Cardiac fibroblast (primary cell): ENCODE results near the gene RPS8.
"Not testable (repeated sequence)": the region's sequence is repeated elsewhere in the genome, so short reads cannot be mapped to it uniquely, and the experiment has no call there.

Source experiments
- DNase-seq, 2 donors: peaks; one replicate each; pipeline versions ENCODE4 v3.0.0 to v3.0.0-alpha.2; 2010; ENCODE audit warnings: low read depth in 2 of 2
- H3K4me3 ChIP-seq, 2 donors: replicated peaks in 1 of 2; 1 replicate in 1 of 2; 2 replicates in 1 of 2; pipeline ENCODE4 v1.5.1; 2011; ENCODE audit warnings: low read depth in 2 of 2, low read length in 2 of 2, mild to moderate bottlenecking in 2 of 2, moderate library complexity in 1 of 2
- TF ChIP-seq, protein P1 (sequence below): IDR thresholded peaks from one replicate; pipeline ENCODE4 v1.5.1; 2011; ENCODE audit warnings: low read depth, mild to moderate bottlenecking, low read length, inconsistent platforms

The RPS8 gene

DNA sequence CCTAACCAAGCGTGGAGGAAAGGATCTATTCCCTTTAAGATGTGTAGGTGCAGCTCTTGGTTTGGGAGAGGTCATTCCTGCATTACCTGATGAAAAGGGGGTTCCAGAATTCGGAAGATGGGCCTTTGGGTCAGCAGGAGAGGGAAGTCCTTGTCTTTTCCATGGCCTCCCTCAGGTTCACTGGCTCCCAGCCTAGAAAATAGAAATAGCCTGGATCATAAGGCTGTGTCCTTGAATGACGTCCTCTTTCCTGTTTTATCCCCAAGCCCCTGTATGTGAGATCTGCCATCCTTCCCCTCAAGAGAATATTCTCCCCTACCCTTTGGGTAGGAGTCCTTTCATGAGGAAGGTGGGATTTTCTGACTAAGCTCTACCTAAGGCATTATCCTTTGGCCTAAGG, 14.5 kb upstream of the RPS8 start:
- no peak overlapping the region for H3K4me3 ChIP-seq
- TF ChIP-seq, protein P1, sequence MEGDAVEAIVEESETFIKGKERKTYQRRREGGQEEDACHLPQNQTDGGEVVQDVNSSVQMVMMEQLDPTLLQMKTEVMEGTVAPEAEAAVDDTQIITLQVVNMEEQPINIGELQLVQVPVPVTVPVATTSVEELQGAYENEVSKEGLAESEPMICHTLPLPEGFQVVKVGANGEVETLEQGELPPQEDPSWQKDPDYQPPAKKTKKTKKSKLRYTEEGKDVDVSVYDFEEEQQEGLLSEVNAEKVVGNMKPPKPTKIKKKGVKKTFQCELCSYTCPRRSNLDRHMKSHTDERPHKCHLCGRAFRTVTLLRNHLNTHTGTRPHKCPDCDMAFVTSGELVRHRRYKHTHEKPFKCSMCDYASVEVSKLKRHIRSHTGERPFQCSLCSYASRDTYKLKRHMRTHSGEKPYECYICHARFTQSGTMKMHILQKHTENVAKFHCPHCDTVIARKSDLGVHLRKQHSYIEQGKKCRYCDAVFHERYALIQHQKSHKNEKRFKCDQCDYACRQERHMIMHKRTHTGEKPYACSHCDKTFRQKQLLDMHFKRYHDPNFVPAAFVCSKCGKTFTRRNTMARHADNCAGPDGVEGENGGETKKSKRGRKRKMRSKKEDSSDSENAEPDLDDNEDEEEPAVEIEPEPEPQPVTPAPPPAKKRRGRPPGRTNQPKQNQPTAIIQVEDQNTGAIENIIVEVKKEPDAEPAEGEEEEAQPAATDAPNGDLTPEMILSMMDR = no peak
- DNase-seq = no peak

DNA sequence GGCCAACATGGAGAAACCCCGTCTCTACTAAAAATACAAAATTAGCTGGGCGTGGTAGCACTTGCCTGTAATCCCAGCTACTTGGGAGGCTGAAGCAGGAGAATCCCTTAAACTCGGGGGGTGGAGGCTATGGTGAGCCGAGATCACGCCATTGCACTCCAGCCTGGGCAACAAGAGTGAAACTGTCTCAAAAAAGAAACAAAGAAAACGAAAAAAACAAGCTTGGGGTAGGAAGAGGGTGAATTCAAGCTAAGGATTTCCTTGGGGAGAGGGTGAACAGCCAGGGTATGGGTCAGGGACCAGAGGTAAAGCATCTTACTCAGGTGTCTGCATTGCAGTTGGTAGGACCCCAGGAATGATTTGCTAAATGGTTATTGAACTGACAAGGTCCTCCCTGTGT, 8.9 kb upstream of the RPS8 start:
- H3K4me3 ChIP-seq = not testable (repeated sequence)

DNA sequence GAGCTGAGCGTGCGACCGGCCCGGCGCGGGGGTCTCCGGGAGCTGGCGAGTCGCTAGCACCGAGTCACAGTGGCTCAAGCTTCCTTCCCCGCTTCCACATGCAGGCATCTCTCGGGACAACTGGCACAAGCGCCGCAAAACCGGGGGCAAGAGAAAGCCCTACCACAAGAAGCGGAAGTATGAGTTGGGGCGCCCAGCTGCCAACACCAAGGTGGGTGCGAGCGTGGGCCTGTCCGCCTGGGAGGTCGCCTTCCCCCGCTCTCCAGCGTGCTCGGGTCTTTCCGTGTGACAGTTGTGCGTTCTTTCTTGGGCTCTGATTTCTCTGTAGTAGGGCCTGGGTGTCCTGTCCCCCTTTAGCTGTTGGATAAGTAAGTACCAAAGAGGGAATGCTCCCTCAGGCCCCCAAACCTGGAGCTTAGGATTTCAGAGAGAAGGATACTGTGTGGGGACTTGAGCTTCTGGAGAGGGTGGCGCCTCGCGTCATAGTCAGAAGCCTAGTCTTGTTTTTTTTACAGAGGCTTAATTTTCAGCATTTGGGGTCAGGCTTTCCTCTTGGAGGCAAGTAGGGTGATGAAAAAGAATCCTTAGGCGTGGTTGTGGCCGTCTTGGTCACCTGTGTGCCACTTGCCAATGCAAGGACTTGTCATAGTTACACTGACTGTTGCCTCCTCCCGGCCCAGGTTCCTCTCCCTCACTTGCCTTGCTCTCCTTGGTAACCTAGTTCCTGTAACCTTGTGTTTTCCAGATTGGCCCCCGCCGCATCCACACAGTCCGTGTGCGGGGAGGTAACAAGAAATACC, 790 bp downstream of the RPS8 start:
- TF ChIP-seq, protein P1 = no peak
- peak in 1 of 2 donors; percentile 36 for DNase-seq

More for the DNA sequence above, 8.9 kb upstream of the RPS8 start:
- not testable (repeated sequence) for DNase-seq

DNA sequence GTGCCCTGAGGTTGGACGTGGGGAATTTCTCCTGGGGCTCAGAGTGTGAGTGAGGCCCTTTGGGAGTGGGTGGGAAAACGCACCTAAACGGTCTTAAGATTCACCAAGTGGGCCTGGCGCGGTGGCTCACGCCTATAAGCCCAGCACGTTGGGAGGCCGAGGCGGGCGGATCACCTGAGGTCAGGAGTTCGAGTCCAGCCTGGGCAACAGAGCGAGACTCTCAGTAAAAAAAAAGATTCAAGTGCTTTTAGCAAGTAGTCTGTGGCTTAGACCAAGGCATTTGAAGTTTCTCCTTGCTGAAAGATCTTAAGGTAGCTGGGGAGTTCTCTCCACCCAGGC, 1.4 kb downstream of the RPS8 start:
- H3K4me3 ChIP-seq = peak overlapping the region; percentile 84
- TF ChIP-seq, protein P1 = no peak
- DNase-seq = peak in 1 of 2 donors; percentile 22

More for the DNA sequence above, 790 bp downstream of the RPS8 start:
- H3K4me3 ChIP-seq = peak overlapping the region; percentile 84

DNA sequence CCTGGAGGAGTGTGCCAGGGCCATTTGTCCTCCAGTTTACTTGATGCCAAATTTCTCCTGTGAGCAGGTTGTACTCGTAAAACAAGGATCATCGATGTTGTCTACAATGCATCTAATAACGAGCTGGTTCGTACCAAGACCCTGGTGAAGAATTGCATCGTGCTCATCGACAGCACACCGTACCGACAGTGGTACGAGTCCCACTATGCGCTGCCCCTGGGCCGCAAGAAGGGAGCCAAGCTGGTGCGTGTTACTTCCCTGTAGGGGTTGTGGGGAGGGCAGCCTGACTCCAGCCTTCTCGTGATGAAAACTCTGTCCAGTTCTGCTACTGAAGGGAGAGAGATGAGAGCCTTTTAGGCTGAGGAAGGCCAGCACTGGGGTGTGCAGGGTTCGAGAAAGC, 2.2 kb downstream of the RPS8 start:
- no peak for DNase-seq
- H3K4me3 ChIP-seq = peak overlapping the region; percentile 84
- TF ChIP-seq, protein P1 = no peak

DNA sequence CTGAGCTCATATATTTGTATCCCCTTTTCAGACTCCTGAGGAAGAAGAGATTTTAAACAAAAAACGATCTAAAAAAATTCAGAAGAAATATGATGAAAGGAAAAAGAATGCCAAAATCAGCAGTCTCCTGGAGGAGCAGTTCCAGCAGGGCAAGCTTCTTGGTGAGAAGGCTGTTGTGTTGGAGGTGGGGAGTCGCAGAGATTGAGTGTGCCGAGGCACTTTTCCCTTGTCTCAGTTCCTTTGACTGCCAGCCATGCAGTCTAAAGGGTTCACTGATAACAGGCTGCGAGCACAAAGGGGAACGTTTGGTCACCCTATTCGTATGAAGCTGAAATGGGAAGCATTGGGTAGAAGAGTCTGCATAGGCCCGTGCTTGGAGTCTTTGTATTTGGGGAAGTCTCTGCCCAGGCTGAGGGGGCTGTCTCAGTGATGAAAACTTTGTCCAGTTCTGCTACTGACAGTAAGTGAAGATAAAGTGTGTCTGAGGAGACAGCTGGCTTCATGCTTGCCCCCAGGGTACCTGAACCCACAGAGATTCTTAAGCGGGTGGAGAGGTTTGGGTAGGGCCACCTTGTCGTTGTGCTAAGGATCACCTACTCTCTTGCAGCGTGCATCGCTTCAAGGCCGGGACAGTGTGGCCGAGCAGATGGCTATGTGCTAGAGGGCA, 2.8 kb downstream of the RPS8 start:
- peak overlapping the region in 1 of 2 donors; percentile 13 for H3K4me3 ChIP-seq
- TF ChIP-seq, protein P1 = no peak
- DNase-seq = no peak

DNA sequence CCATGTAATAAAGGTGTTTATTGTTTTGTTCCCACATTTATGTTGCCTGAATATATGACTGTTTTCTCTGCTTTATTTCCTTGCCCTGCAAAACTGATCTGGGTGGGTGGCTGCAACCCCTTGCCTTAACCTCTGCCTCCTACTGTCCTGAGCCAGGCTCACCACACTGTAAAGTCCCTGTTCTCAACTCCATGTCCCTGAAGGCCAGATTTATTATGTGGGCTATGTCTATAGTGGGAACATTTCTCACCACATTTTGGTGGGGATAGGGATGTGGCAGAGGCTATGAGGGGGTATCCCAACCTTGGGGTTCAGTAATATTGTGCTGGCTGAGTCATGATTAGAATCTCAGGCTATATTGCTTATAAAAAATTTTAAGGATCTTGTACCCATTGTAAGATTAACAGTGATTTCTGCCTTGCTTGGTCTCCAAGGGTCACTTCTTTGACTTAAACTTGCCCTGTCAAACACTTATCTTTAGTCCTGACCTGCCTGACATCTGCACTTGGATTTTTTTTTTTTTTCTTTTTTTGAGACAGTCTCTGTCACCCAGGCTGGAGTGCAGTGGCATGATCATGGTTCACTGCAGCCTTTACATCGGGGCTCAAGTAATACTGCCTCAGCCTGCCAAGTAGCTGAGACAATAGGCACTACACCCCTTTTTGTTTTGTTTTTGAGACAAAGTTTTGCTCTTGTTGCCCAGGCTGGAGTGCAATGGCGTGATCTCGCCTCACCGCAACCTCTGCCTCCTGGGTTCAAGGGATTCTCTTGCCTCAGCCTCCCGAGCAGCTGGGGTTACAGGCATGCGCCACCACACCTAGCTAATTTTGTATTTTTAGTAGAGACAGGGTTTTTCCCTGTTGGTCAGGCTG, 3.6 kb downstream of the RPS8 start:
- TF ChIP-seq, protein P1 = no peak
- DNase-seq = no peak
- H3K4me3 ChIP-seq = no peak overlapping the region
